Stimulated activated CD8-positive, alpha-beta memory T cell treated with anti-CD3 and anti-CD28 coated beads, Interleukin-15, amount 100 ng/mL, for 4 hours (primary cell): ENCODE results near the gene PPFIA1.
A peak's percentile ranks its signal among the peaks of the same experiment; 100 is the strongest.

Experiments used
- DNase-seq, 2 donors: peaks; one replicate each; pipeline ENCODE4 v3.0.0-alpha.2; 2020; ENCODE audit warnings: low read depth in 2 of 2

The PPFIA1 gene

DNA sequence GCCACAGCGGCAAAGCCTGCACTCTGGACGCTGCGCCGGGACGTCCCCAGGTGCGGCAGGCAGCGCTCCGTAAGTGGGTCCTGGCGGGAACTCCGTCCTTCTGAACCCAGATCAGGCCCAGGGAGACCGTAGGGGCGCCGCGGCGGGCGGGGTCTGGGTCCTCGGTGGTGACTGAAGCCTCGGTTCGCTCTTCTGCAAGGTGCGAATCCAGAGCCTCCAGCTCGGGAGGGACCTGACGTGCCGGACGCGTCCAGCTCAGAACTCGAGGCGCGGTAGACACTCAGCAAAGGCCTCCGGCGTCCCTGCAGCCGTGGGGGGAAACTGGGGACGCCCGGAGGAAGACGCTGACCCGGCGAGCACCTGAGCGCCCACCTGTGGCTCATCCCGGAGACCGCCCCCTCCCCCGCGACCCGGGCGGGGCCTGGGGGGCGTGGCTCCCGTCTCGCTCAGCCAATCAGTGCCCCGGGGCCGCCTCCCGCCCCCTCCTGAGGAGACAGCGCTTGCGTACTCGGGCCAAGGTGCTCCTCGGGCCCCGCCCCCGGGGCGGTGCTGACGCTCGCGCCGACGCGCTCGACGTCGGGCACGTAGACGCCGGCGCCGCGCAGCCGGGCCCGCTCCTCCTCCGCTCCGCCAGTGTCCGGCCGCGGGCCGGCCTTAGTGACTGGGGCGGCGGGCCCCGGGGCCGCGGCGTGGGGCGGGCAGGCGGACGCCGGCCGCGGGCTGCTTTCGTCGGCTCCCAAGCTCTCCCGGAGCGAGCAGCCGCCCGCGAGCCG, at the start of gene PPFIA1:
Gene PPFIA1, plus strand, starts transcription at position 587 of the 773 bp plus-strand sequence. CDS start 1,483 bp downstream, outside the sequence.
- DNase-seq = peak; percentile 90 to 91

DNA sequence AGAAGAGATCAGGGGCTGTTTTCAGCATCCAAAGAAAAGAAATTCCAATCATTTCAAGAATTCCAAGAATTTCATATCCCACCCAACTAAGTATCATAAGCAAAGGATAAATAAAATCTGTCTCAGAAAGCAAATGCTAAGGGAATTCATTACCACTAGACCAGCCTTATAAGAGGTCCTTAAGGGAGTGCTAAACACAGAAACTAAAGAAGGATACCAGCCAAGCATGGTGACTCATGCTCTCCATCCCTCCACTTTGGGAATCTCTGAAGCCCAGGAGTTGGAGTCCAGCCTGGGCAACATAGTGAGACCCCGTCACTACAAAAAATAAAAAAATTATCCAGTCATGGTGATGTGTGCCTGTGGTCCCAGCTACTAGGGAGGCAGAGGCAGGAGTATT, 49.6 kb upstream of the PPFIA1 start:
- DNase-seq = no peak

DNA sequence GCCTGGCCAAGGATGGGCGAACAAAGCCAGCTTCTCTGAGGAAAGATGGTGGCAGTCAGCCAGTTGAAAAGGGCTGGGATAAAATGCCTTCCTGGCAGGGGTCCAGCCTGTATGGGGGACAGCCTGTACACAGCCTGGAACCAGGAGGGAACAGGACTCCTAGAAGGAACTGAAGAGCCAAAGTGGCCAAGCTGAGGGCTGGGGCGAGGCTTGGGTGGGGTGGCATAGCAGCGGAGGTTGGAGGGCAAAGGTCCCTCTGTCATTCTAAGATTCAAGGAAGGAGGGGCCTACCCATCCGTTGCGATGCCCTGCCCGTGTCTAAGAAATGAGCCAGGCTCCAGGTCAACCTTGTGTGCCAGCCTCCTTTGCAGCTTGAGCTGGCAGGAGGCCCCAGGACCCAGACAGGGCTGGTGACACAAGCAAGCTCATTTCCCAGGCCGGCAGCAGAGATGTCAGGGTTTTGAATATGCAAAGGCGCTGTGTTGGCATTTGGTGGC, 44.8 kb upstream of the PPFIA1 start:
- no peak for DNase-seq

DNA sequence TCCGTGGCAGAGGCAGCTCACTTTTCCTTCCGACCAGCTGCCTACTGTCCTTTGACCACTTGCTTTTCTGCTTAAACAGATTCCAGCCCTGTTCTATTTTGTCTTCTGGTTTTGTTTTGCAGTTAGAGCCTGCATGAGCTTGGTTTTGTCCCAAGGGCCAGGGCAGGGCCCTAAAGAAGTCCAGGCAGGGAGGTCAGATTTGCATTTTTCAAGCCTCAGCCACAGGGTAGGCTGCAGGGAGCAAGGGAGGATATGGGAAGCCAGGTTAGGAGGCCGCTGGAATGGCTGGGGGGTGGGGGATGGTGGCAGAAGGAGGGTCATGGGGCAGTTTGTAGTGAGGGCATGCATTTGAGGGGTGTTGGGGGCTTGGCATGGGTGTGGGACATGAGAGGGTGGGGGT, 44.3 kb upstream of the PPFIA1 start:
- no peak for DNase-seq

DNA sequence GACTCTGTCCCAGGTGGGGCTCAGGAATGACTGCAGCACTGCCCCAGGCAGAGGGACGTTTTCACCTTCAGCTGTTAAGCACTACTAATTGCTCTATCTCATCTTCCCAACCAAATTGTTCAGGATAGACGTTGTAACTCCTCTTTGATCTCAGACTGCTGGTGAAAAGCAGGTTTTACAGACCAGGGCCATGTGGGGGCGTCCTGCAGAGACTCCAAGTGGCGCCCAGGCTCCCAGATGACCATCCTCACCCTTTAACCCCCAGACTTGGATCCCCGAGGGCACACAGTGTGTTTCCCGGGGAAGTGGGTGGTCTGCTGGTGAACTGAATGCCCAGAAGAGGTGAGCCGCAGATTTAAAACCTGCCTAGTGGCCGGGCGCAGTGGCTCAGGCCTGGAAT, 43.5 kb upstream of the PPFIA1 start:
- no peak for DNase-seq

DNA sequence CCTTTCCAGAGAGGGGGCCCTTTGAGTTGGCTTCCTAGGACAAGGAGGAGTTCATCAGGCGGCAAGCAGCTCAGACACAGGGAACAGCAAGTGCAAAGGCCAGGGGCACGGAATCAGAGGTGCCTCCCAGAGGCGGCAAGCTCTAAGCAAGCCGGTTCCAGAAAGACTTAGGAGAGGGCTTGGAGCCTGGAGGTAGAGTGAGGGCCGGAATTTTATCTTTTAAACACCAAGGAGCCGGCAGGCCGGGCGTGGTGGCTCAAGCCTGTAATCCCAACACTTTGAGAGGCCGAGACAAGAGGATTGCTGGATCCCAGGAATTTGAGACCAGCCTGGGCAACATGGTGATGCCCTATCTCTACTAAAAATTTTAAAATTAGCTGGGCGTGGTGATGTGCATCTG, 40.8 kb upstream of the PPFIA1 start:
- DNase-seq = no peak

DNA sequence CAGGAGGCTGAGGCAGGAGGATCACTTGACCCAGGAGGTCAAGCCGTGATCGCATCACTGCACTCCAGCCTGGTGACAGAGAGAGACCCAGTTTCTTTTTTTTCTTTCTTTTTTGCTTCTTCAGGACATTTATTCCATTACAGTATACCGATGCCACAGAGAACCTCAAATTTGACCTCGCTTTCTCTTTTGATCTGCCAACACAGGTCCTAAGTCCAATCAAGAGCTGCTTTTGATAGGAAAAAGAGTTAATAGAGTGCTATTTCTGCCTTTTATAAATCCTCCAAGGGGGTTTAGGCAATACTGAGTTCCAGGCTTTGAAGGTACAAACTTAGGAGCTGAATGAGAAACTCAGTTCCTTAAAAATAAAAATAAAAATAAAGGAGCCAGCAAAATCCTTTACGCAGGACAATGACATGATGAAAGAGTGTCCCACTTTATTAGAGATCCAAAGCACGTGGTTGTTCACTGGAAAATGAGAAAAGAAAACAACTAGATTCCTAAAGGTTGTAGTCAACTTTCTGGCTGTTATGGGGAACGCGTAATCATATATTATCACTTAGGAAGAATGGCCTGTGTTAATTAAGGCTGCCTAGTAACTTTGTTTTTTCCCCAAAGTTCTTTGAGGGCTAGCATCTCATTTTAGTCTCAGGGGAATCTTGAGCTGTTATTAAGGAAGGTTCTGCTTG, 40.2 kb upstream of the PPFIA1 start:
- no peak for DNase-seq

DNA sequence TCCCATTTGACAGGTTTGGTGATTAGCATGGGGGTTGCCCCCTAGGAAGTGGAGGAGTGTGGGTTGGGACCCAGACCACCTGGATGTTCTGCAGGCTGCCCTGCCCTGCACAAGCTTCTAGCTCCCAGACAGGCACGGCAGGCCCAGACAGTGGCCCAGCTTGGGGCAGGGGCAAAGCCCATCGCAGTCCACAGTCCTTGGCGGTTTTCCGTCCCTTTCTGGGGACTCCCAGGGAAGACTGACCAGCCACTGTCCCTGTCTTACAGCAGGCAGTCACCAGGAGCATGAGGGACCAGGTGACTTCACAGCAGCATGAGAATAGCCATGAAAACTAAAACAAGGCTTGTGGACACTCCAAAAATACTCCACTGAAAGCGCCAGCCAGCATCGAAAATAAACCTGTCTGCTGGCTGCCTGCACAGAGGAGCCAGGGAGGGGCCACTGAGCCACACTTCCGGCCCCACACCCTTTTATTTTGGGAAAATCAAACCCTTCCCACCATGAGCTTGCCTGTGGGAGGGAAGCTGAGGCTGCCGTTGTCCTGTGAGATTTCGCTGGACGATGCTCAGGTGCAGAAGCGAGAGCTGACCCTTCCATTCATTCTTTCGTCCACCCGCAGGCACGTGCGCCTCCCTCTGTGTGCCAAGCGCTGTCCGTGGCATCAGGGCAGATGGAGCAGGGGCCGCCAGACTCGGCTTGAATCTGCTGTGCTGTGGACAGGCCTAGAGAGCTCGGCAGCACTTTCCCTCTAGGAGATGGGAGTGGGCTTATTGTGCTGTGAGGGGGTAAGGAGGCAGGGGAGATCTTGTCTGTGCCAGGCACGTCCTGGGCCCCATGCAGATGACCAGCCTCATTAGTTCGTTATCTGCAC, 39.4 kb upstream of the PPFIA1 start:
- no peak for DNase-seq

DNA sequence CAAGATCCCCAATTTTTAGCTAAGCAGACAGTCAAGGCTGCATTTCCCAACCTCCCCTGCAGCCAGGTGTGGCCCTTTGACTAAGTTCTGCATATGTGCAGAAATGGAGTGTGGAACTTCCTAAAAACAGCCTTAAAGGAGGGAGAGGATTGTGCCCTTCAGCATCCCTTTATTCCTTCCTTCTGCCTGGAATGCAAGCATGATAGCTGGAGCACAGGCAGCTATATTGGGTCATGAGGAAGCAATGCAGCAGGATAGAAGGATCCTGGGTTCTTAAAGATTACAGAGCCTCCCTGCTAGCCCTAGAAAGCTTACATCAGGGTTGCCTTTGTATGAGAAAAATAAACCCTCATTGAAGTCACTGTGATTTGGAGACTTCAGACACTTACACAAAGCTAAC, 37.5 kb upstream of the PPFIA1 start:
- no peak for DNase-seq

DNA sequence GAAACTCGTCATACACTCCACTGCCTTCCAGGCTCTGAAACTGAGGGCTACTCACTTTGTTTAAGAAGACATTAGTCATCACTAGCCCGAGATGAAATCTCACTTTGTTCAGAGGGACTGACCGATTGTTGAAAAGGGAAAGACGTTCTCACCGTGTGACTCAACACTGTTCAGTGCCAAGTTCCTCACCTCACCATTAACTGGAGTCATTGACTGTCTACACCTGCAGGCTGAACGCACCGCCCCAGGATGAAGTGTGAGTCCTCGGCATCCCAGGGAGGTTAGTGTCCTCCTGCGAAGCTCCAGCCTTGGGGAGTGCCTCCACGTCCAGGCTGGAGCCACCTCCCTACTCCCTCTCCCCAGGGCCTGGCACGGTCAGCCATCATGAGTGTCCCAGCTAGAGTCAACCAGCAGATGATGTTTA, 37.0 kb upstream of the PPFIA1 start:
- DNase-seq = no peak

DNA sequence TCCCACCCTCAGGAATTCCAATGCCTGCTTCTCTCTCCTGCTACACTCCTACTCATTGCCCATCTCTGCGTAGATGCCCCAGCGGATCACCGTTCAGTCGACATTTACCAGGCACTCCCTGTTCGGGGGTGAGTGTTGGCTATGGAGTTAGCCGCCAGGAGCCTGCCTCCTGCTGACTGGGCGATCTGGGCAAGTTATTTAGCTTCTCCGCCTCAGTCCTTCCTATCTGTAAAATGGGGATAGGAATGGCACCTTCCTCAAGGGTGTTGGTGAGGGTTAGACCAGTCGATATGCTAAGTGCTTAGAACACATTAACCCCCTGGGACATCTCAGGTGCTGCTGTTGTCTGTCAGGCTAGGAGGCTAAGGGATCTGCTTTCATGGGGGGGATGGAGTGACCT, 36.5 kb upstream of the PPFIA1 start:
- DNase-seq = no peak

DNA sequence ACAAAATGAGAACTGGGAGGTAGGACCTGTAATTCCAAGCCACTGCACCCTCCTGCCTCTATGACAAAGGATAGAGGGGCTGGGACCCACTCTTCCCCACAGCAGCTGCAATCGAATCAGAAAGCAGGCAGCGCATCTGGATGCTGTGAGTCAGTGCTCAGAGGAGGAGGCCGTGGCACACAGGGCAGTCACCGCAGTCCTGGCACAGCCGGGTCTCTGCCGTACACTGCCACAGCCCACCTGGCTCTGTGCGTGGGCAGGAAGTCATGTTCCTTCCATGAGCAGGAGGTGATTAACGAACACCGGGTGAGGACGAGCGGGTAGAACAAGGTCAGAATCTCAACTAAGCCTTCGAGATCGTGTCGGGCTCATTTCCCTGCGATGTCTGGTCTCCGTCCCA, 30.2 kb upstream of the PPFIA1 start:
- DNase-seq = no peak

DNA sequence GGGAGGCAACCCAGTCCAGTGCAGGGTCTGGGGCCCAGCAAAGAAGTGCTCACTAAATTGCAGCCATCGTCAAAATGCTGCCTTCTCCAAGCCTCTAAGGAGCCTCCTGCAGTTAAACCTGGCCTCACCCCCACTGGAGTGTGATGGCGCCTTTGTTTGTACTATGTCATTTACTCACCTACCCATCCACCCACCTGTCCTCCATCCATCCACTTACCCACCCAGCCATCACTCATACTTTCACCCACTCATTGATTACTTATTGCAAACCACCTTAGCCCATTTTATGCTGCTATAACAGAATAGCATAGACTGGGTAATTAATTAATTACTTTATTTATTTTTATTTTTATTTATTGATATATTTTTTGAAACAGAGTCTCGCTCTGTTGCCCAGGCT, 28.8 kb upstream of the PPFIA1 start:
- DNase-seq = no peak

DNA sequence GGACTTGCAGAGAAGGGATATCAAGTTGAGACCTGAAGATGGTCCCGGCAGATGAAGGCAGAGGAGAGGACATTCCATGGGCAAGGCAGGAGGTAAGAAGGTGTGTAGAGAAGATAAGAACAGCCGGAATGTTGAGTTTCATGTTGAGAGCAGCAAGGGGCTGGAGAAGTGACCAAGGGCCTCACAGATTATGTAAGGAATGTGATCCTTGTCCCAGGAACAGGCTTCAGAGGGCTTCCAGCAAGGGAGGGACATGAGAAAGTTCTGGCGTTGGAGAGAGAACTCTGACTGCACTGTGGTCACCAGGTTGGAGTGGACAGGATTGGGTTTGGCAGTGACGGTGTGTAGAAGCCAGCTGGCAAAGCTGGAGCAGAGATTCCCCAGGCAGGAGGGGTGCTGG, 27.6 kb upstream of the PPFIA1 start:
- DNase-seq = no peak

DNA sequence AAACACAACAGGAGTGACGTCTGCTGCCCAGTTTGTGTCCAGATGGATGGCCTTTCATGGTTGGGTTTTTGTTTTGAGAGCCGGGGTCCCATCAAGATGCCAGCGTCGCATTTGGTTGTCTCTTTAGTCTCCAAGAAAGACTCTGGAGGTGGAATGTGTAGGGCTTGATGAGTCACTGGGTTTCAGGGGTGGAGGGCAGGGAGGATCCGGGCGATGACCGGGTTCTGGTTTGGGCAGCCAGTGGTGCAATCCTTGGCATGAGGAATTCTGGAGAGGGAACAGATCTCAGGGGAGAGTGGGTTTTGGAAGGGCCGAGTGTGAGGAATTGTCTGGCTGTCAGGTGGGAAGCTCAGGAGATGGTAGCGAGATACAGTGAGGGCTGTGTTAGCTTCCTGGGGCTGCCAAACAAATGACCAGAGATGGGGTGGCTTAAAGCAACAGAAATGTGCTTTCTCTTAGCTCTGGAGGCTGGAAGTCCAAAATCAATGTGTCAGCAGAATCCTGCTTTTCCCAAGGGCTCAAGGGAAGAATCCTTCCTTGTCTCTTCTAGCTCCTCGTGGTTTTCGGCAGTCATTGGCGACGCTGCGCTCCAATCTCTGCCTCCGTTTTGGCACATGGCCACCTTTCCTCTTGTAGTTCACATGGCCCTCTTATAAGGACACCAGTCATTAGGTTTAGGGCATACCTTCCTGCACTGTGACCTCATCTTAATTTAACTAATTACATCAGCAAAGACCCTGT, 26.4 kb upstream of the PPFIA1 start:
- no peak for DNase-seq

DNA sequence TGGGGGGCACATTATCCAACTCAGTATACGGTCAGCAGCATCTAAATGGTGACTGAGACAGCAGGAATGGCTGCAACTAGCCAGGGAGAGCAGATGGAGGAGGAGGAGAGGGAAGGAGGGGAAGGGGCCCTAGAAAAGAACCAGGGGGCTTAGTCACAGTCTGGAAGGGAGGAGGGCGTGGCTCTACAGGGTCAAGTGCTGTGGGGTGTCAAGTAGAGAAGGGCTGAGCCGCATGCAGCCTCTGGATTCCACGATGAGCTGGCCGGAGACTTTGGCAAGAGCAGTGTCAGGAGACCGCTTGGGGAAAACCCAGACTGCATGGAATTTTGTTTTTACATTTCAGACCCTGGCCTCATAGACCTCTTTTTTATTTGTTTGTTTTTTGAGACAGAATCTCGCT, 25.8 kb upstream of the PPFIA1 start:
- no peak for DNase-seq

DNA sequence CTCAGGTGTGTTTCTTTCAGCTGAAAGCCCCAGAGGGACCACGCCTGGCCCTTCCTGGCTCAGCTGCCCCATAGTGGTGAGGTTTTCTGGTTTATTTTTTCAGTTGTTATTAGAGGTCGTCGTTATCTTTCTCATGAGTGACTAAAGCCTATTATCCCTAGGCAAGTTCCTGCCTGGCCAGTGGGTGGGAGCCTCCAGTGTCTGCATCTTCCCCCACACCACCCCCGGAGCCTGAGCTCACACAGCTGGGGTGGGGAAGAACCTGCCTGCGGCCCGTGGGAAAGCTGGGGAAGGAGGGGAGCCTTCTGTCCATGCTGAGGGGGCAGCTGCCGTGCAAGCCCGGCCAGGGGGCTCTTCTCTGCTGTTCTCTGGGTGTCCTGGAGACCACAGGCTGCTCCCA, 24.3 kb upstream of the PPFIA1 start:
- no peak for DNase-seq

DNA sequence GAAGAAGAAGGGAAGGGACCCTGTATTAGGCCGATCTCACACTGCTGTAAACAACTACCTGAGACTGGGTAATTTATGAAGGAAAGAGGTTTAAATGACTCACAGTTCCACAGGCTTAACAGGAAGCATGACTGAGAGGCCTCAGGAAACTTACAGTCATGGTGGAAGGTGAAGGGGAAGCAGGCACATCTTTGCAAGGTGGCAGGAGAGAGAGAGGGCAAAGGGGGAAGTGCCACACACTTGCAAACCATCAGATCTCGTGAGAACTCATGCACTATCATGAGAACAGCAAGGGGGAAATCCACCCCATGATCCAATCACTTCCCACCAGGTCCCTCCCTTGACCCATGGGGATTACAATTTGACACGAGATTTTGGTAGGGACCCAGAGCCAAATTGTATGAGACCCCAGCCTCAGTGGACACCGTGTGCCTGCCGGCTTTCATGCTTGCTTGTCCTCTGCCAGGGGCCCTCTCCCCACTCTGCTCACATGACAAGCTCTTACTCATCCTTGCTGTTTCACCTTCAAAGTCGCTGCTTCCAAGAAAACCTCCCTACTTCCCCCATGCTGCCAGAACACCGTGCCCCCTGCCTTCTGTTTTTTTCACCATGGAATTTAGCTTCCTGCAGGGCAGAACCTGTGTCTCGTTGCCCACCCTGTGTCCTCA, 23.3 kb upstream of the PPFIA1 start:
- DNase-seq = no peak

DNA sequence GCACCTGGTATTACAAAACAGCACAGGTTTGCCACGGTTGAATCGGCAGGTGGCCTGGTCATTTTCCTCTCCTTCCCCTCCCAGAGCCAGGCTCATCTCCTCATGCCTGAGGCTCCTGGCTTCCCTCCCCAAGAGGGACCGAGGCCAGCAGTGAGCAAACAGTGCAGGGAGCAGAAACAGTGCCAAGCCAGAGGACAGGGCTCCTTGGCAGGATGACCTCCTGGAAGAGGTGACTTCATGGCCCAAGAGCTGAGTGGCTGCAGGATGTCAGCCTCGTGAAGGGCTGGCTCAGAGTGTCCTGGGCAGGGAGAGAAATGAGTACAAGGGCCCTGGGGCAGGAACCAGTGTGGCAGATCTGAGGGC, 22.8 kb upstream of the PPFIA1 start:
- no peak for DNase-seq

DNA sequence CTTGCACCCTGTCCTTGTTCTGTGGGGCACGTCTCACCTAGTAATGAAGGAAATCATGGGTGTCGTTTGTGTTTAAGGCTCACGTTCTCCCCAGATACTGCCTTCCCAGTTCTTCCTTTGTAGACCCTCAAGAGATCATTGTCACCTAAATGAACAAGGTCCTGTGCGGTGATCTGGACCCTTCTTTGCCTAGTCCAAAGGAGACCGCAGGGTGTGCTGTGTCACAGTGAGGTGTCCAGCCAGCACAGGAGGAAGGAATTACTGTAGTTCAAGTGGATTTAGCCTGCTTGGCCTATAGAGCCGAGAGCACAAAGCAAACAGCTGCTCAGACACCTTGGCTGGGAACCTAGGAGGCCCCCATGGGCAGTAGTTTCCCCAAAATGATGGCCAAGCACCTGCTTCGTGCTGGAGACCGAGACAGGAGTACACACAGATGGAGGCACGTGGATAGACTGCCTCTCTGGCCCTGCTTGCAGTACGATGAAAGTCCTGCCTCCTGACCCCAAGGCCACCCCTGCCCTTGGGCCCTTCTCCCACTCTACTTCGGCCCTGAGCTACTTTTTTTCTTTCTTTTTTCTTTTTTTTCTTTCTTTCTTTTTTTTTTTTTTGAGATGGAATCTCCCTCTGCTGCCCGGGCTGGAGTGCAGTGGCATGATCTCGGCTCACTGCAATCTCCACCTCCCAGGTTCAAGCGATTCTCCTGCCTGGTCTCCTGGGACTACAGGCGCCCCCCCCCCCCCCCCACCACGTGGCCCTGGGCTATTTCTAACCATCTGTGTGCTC, 19.4 kb upstream of the PPFIA1 start:
- DNase-seq = no peak
